Progenitor cell of endocrine pancreas (in vitro differentiated cells): ENCODE data around the gene RABGAP1L. TPM values are rescaled to one million over a fixed set of nuclear protein-coding genes. Genes with fewer than 3 reads are reported as not detected.

Experiments used
- DNase-seq: peaks from one replicate; pipeline ENCODE4 v3.0.0; 2021; ENCODE audit warnings: low spot score; ENCODE audit not compliant: unreplicated experiment
- H3K27ac Mint-ChIP-seq: 2 replicates; pipeline ENCODE4 v1.8.0; 2021; ENCODE audit warnings: mild to moderate bottlenecking, moderate library complexity, mixed read lengths
- H3K27me3 Mint-ChIP-seq: 2 replicates; pipeline ENCODE4 v1.8.0; 2021; ENCODE audit warnings: mixed read lengths
- H3K36me3 Mint-ChIP-seq: 2 replicates; pipeline ENCODE4 v1.8.0; 2022; ENCODE audit warnings: mixed read lengths; ENCODE audit not compliant: insufficient read depth
- H3K4me1 Mint-ChIP-seq: 2 replicates; pipeline ENCODE4 v1.8.0; 2021; ENCODE audit warnings: low read depth, mixed read lengths
- H3K4me3 Mint-ChIP-seq: 2 replicates; pipeline ENCODE4 v1.8.0; 2021; ENCODE audit warnings: low read depth, mild to moderate bottlenecking, moderate library complexity, mixed read lengths
- H3K9me3 Mint-ChIP-seq: 2 replicates; pipeline ENCODE4 v1.8.0; 2021; ENCODE audit warnings: low read depth, mixed read lengths
- total RNA-seq: library from RNA; stranded (reverse); gene quantifications from 2 replicates; pipeline ENCODE4 v1.2.1, GENCODE V29; 2021
- TF ChIP-seq, protein P1 (sequence below): fragments of 200-600 bp; sonication (generic); IDR thresholded peaks from one replicate; pipeline ENCODE4 v1.5.0; 2021; ENCODE audit warnings: antibody characterized with exemption, mild to moderate bottlenecking; ENCODE audit not compliant: unreplicated experiment

Gene RABGAP1L
- total RNA-seq, 1 donor from 2014 or later: 55.2 TPM

DNA sequence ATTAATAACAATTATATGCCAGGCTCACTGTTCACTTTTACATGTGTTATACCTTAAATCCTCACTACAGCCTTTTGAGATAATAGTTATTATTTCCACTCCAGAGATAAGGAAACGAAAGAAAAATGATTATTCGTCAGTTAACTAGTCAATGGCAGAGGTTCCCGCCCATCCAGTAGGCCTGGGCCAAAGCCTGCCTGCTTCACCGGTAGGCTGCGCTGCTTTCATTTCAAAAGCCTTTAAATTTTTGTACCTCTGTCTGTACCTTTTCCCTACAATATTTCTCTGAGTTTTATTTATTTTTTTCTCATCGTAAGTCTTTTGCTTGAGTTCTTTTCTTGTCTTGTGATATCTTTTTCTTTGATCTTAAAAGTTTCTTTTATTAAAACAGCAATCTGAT lies 292.1 kb downstream of the RABGAP1L start:
- Mint-ChIP-seq H3K9me3 (peaks cover 3% of the 10 kb centered on the region), H3K4me3 (no peak overlapping the region), H3K27ac (no peak overlapping the region), H3K4me1 (no peaks in the 10 kb centered on the region), H3K36me3 (no peaks in the 10 kb centered on the region), H3K27me3 (no peaks in the 10 kb centered on the region)
- DNase-seq: no peak
- TF ChIP-seq, protein P1, sequence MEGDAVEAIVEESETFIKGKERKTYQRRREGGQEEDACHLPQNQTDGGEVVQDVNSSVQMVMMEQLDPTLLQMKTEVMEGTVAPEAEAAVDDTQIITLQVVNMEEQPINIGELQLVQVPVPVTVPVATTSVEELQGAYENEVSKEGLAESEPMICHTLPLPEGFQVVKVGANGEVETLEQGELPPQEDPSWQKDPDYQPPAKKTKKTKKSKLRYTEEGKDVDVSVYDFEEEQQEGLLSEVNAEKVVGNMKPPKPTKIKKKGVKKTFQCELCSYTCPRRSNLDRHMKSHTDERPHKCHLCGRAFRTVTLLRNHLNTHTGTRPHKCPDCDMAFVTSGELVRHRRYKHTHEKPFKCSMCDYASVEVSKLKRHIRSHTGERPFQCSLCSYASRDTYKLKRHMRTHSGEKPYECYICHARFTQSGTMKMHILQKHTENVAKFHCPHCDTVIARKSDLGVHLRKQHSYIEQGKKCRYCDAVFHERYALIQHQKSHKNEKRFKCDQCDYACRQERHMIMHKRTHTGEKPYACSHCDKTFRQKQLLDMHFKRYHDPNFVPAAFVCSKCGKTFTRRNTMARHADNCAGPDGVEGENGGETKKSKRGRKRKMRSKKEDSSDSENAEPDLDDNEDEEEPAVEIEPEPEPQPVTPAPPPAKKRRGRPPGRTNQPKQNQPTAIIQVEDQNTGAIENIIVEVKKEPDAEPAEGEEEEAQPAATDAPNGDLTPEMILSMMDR: no peak

DNA sequence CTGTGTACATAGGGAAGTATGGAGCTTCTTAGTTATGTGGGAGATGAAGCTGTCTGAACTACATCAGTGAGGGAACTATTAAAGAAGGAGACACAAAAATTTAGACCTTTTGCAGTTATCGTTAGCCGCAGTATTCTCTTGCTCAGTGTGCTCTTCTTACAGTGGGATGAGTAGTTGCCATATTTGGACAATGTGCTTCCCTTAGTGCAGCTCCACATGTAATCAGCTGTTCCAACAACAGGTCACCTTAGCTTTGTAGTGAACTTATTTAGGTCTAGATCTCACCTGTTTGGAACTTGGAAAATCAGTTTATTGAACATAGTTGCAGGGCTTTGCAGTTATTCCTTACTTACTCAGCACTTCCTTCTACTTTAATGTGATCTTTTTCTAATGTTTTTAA lies 306.5 kb downstream of the RABGAP1L start:
- H3K4me3 Mint-ChIP-seq: no peak overlapping the region
- no peaks in the 10 kb centered on the region for H3K27me3 Mint-ChIP-seq
- H3K36me3 Mint-ChIP-seq: no peaks in the 10 kb centered on the region
- peak overlapping the region; percentile 5 for H3K27ac Mint-ChIP-seq
- DNase-seq: no peak
- TF ChIP-seq, protein P1: no peak
- no peaks in the 10 kb centered on the region for H3K9me3 Mint-ChIP-seq
- no peaks in the 10 kb centered on the region for H3K4me1 Mint-ChIP-seq

DNA sequence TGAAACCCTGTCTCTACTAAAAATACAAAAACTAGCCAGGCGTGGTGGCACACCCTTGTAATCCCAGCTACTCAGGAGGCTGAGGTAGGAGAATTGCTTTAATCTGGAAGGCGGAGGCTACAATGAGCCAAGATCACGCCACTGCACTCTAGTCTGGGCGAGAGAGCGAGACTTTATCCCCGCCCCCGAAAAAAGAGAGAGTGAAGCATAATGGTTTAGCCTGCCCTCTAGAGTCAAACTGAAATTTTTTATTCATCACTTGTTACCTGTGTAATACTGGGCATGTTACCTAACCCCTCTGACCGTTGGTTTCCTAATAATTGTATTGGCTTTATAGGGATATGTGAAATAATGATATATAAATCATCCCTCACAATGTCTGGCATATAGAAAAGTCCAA lies 307.3 kb downstream of the RABGAP1L start:
- TF ChIP-seq, protein P1: no peak
- Mint-ChIP-seq H3K27me3 (no peaks in the 10 kb centered on the region), H3K36me3 (no peaks in the 10 kb centered on the region), H3K4me1 (no peaks in the 10 kb centered on the region), H3K4me3 (no peak overlapping the region), H3K9me3 (no peaks in the 10 kb centered on the region), H3K27ac (no peak overlapping the region)
- DNase-seq: no peak

DNA sequence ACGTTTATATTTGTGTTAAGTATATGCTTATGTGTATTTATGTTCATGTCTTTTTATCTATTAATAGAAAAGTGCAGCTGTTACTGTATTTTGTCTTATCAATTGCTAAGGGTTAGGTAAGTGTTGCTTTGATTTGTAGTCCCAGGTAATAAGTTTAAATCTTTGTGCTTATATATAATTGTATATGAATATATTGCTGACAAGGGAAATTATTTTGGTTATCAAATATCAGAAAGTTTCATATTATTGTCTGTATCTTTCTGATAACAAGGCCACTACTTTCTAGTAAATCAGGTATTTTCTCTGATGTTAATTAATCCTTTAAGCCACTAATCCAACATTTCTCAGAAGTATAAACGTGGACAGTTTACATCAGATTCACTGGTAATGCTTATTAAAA lies 309.7 kb downstream of the RABGAP1L start:
- H3K36me3 Mint-ChIP-seq: no peaks in the 10 kb centered on the region
- no peak for DNase-seq
- no peak overlapping the region for H3K4me3 Mint-ChIP-seq
- no peaks in the 10 kb centered on the region for H3K4me1 Mint-ChIP-seq
- H3K27me3 Mint-ChIP-seq: no peaks in the 10 kb centered on the region
- H3K9me3 Mint-ChIP-seq: no peaks in the 10 kb centered on the region
- H3K27ac Mint-ChIP-seq: no peak overlapping the region
- TF ChIP-seq, protein P1: no peak

DNA sequence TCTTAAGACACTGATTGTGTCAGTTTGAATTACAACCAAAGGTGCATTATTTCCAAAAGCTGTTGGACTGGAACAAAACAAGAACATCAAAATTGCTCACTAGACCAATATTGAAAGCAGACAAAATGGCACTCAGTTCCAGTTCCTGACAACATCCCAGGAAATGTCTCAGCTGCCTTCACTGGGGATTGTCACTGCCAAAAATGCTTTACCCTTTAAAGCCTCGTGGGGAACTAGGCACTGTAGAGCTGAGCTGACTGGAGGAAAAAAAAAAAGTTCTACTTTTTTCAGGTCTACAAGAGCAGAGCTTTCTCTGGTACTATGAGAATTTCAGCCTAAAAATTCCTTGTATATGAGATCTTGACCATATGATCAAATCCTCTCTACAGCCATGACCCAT lies 310.4 kb downstream of the RABGAP1L start:
- H3K4me1 Mint-ChIP-seq: no peaks in the 10 kb centered on the region
- TF ChIP-seq, protein P1: no peak
- H3K27ac Mint-ChIP-seq: no peak overlapping the region
- H3K36me3 Mint-ChIP-seq: no peaks in the 10 kb centered on the region
- H3K27me3 Mint-ChIP-seq: no peaks in the 10 kb centered on the region
- DNase-seq: no peak
- no peaks in the 10 kb centered on the region for H3K9me3 Mint-ChIP-seq
- H3K4me3 Mint-ChIP-seq: no peak overlapping the region

DNA sequence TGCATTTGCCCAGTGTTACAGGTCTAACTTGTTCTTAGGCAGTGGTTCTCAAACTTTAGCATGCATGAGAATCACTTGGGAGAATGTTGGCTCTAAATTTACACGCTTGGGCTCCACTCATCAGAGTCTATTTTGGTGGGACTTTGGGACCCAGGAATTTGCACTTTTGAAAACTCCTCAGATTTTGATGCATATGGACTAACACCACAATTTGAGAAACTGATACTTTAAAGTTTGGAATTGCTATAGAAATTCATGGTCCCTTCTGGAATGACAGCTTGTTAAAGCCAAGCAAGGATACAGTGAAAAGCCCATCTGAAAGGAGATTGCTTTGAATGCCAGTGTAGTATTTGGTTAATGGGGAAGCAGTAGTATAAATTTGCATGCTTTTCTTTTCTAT lies 320.0 kb downstream of the RABGAP1L start:
- no peak for DNase-seq
- Mint-ChIP-seq H3K36me3 (no peaks in the 10 kb centered on the region), H3K27me3 (no peaks in the 10 kb centered on the region), H3K4me3 (no peak overlapping the region), H3K9me3 (peaks cover 4% of the 10 kb centered on the region), H3K4me1 (peaks cover 10% of the 10 kb centered on the region), H3K27ac (no peak overlapping the region)
- TF ChIP-seq, protein P1: no peak
